HUES6 (cell line): ENCODE results near the gene DAB2IP.
A peak's percentile ranks its signal among the peaks of the same experiment; 100 is the strongest.

Source experiments
- H3K27ac ChIP-seq: 2 replicates; pipeline ENCODE4 v1.7.0; 2013; ENCODE audit warnings: low read depth, mild to moderate bottlenecking, low read length, inconsistent platforms
- H3K27me3 ChIP-seq: 2 replicates; pipeline ENCODE4 v1.6.1; 2013; ENCODE audit warnings: low read length; ENCODE audit not compliant: control insufficient read depth, insufficient read depth
- H3K36me3 ChIP-seq: 2 replicates; pipeline ENCODE4 v1.6.1; 2013; ENCODE audit warnings: low read length; ENCODE audit not compliant: control insufficient read depth, insufficient read depth
- H3K4me1 ChIP-seq: 2 replicates; pipeline ENCODE4 v1.6.1; 2013; ENCODE audit warnings: low read length; ENCODE audit not compliant: control insufficient read depth, insufficient read depth
- H3K4me3 ChIP-seq: 2 replicates; pipeline ENCODE4 v1.5.1; 2013; ENCODE audit warnings: low read depth, low read length
- H3K9ac ChIP-seq: one replicate; pipeline ENCODE4 v1.6.1; 2013; ENCODE audit warnings: mild to moderate bottlenecking, low read length
- H3K9me3 ChIP-seq: 2 replicates; pipeline ENCODE4 v1.6.1; 2013; ENCODE audit warnings: low read depth, low read length; ENCODE audit not compliant: control insufficient read depth, insufficient read depth

Gene DAB2IP

GRCh38 chr9:121663591-121663990 is 12.2 kb downstream of the DAB2IP start:
- H3K9ac ChIP-seq, result no peak overlapping the region
- no peaks in the 10 kb centered on the region for H3K9me3 ChIP-seq
- peaks cover 19% of the 10 kb centered on the region for H3K4me1 ChIP-seq
- no peak overlapping the region for H3K4me3 ChIP-seq
- no peaks in the 10 kb centered on the region for H3K36me3 ChIP-seq
- H3K27ac ChIP-seq, result no peak overlapping the region
- no peaks in the 10 kb centered on the region for H3K27me3 ChIP-seq

- no peak overlapping the region for H3K9ac ChIP-seq
- no peaks in the 10 kb centered on the region for H3K27me3 ChIP-seq
- H3K27ac ChIP-seq, result no peak overlapping the region
- no peak overlapping the region for H3K4me3 ChIP-seq
- no peaks in the 10 kb centered on the region for H3K9me3 ChIP-seq
- H3K4me1 ChIP-seq, result peaks cover 19% of the 10 kb centered on the region
- H3K36me3 ChIP-seq, result 0 out of 2 replicates have a peak, but pooled peaks cover 2% of the 10 kb centered on the region
These were observed 14.9 kb downstream of the DAB2IP start for GRCh38 chr9:121666294-121666693.

DNA sequence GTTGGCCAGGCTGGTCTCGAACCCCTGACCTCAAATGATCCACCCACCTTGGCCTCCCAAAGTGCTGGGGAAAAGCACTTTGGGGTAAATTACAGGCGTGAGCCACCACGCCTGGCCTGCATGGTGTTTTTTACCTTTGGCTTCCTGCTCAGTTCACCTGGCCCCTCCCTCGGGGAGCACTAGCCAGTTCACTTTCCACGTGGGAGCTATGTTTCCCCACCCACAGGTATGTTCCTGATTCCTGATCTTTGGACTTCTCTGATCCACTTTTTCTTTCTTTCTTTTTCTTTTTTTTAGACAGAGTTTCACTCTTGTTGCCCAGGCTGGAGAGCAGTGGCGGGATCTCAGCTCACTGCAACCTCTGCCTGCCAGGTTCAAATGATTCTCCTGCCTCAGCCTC is 15.8 kb downstream of the DAB2IP start:
- Histone ChIP-seq H3K27ac (no peak overlapping the region), H3K4me1 (peaks cover 19% of the 10 kb centered on the region), H3K9ac (no peak overlapping the region), H3K27me3 (no peaks in the 10 kb centered on the region), H3K36me3 (0 out of 2 replicates have a peak, but pooled peaks cover 2% of the 10 kb centered on the region), H3K4me3 (no peak overlapping the region), H3K9me3 (no peaks in the 10 kb centered on the region)

GRCh38 chr9:121667890-121668289 is 16.5 kb downstream of the DAB2IP start:
- 0 out of 2 replicates have a peak, but pooled peaks cover 2% of the 10 kb centered on the region for H3K36me3 ChIP-seq
- no peak overlapping the region for H3K4me3 ChIP-seq
- no peaks in the 10 kb centered on the region for H3K27me3 ChIP-seq
- H3K27ac ChIP-seq, result no peak overlapping the region
- H3K4me1 ChIP-seq, result peaks cover 15% of the 10 kb centered on the region
- H3K9me3 ChIP-seq, result no peaks in the 10 kb centered on the region
- no peak overlapping the region for H3K9ac ChIP-seq

- H3K27me3 ChIP-seq, result no peaks in the 10 kb centered on the region
- H3K9ac ChIP-seq, result no peak overlapping the region
- peaks cover 13% of the 10 kb centered on the region for H3K4me1 ChIP-seq
- H3K4me3 ChIP-seq, result no peak overlapping the region
- H3K27ac ChIP-seq, result no peak overlapping the region
- H3K9me3 ChIP-seq, result no peaks in the 10 kb centered on the region
- H3K36me3 ChIP-seq, result 0 out of 2 replicates have a peak, but pooled peaks cover 2% of the 10 kb centered on the region
These were observed 19.0 kb downstream of the DAB2IP start for GRCh38 chr9:121670431-121670830.

DNA sequence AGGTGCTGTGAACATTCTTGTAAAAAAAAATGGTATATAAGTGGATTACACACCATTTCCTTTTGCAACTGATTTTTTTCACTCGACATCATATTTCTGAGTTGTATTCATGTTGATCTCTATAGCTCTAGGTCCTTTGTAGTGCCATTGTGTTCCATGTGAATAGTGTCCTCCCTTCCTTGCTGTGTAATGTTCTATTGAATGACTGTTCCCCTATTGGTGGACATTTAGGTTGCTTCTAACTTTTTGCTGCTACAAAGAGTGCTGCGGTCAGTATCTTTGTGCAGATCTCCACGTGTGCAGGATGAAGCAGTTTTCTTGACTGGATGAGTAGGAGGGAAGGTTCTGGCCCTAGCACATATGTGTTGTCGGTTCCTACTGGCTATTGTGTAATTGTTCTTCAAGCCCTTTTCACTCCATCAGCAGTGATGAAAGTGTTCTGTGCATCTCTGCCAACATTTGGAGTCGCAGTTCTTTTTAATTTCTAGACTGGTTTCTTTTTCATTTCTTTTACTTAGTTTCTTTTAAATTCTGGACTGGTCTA is 20.2 kb downstream of the DAB2IP start:
- H3K4me3 ChIP-seq, result no peak overlapping the region
- H3K9me3 ChIP-seq, result no peaks in the 10 kb centered on the region
- H3K9ac ChIP-seq, result no peak overlapping the region
- H3K4me1 ChIP-seq, result peaks cover 24% of the 10 kb centered on the region
- H3K27ac ChIP-seq, result no peak overlapping the region
- H3K27me3 ChIP-seq, result no peaks in the 10 kb centered on the region
- 0 out of 2 replicates have a peak, but pooled peaks cover 2% of the 10 kb centered on the region for H3K36me3 ChIP-seq

GRCh38 chr9:121672213-121672612 is 20.8 kb downstream of the DAB2IP start:
- Histone ChIP-seq H3K27me3 (no peaks in the 10 kb centered on the region), H3K9me3 (no peaks in the 10 kb centered on the region), H3K4me3 (no peak overlapping the region), H3K27ac (no peak overlapping the region), H3K9ac (no peak overlapping the region), H3K36me3 (0 out of 2 replicates have a peak, but pooled peaks cover 2% of the 10 kb centered on the region), H3K4me1 (peaks cover 24% of the 10 kb centered on the region)

DNA sequence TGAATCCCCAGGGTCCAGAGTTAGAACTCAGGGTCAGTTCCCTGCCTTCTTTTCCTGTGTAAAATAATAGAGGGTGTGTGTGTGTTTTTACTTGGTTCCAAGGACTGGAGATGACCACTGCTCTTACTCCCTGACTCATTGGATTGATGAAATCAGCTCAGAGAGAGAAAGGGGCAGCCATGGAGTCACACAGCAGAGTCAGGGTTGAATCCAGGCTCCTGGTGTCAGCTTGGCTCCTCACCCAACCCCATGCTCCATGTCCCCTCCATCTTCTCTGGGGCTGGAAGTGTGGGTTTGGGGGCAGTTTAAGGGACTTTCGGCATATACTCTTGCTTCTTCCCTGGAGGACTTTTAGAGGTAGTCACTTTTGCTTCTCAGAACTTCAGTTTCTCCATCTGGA is 21.6 kb downstream of the DAB2IP start:
- Histone ChIP-seq H3K4me1 (peaks cover 24% of the 10 kb centered on the region), H3K27me3 (no peaks in the 10 kb centered on the region), H3K27ac (no peak overlapping the region), H3K9ac (no peak overlapping the region), H3K36me3 (0 out of 2 replicates have a peak, but pooled peaks cover 2% of the 10 kb centered on the region), H3K9me3 (no peaks in the 10 kb centered on the region), H3K4me3 (no peak overlapping the region)

- H3K9me3 ChIP-seq, result no peaks in the 10 kb centered on the region
- H3K4me1 ChIP-seq, result peaks cover 24% of the 10 kb centered on the region
- H3K4me3 ChIP-seq, result no peak overlapping the region
- H3K27me3 ChIP-seq, result no peaks in the 10 kb centered on the region
- H3K36me3 ChIP-seq, result 0 out of 2 replicates have a peak, but pooled peaks cover 2% of the 10 kb centered on the region
- H3K9ac ChIP-seq, result no peak overlapping the region
- no peak overlapping the region for H3K27ac ChIP-seq
These were observed 22.1 kb downstream of the DAB2IP start for GRCh38 chr9:121673576-121673975.

DNA sequence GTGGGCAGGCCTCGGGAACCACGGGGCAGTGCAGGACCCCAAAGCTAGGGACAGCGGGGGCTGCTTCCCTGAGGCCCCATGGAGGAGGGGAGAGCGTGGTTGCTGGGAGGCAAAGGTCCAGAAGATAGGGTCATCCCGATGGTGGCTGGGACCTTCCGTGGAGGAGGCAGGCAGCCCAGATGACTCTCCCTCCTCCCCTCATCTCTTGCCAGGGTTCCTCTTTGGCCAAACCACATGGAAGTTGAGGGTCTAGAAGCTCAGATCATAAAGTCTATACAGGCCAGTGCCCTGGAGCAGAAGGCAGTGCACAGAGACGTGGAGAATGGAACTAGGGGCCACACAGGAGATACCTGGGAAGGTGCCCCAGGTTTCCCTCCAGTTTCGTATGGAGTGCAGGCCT is 22.6 kb downstream of the DAB2IP start:
- Histone ChIP-seq H3K4me3 (no peak overlapping the region), H3K36me3 (0 out of 2 replicates have a peak, but pooled peaks cover 4% of the 10 kb centered on the region), H3K27ac (no peak overlapping the region), H3K9ac (no peak overlapping the region), H3K4me1 (peaks cover 24% of the 10 kb centered on the region), H3K27me3 (no peaks in the 10 kb centered on the region), H3K9me3 (no peaks in the 10 kb centered on the region)

DNA sequence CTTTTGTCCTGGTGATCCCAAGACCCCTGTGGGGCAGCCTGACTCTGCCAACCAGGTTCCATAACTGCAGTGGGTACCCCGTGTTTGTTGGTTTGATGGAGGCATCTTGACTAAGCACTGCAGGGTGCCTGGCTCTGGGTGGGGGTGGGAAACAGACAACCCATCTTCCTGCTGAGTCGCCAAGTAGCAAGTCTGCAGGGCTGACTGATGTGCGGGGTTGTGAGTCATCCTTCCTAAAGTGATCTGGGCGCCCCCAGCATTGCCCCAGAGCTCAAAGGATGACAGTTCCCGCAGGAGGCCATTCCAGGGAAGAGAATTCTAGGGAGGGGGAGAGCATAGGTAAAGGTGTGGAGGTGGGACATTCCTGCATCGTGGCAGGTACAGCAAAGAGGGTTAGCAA is 23.5 kb downstream of the DAB2IP start:
- H3K4me1 ChIP-seq, result peaks cover 24% of the 10 kb centered on the region
- no peaks in the 10 kb centered on the region for H3K27me3 ChIP-seq
- H3K27ac ChIP-seq, result no peak overlapping the region
- 0 out of 2 replicates have a peak overlapping the region, but pooled peaks have one; percentile 4 for H3K4me3 ChIP-seq
- H3K36me3 ChIP-seq, result peaks cover 11% of the 10 kb centered on the region; the same call in 1 of the 2 replicates
- H3K9me3 ChIP-seq, result no peaks in the 10 kb centered on the region
- H3K9ac ChIP-seq, result peak overlapping the region; percentile 23
